Suprapubic skin (tissue), 4 donors: ENCODE data around the gene RBKS. TPM values are rescaled to one million over a fixed set of nuclear protein-coding genes. Genes with fewer than 3 reads are reported as not detected.

Source experiments
- DNase-seq, 2 donors: peaks; one replicate each; pipeline ENCODE4 v3.0.0-alpha.2; 2019; ENCODE audit warnings: low spot score in 2 of 2
- H3K27ac ChIP-seq: fragments of 200-600 bp; sonication (generic); one replicate; pipeline ENCODE4 v1.5.1; 2019
- H3K27me3 ChIP-seq: fragments of 200-600 bp; sonication (generic); one replicate; pipeline ENCODE4 v1.5.1; 2019
- H3K36me3 ChIP-seq: fragments of 200-600 bp; sonication (generic); one replicate; pipeline ENCODE4 v1.5.1; 2019
- H3K4me1 ChIP-seq: fragments of 200-600 bp; sonication (generic); one replicate; pipeline ENCODE4 v1.5.1; 2019
- H3K4me3 ChIP-seq: fragments of 200-600 bp; sonication (generic); one replicate; pipeline ENCODE4 v1.5.1; 2019; ENCODE audit warnings: mild to moderate bottlenecking
- H3K9me3 ChIP-seq: fragments of 200-600 bp; sonication (generic); one replicate; pipeline ENCODE4 v1.5.1; 2019
- EP300 ChIP-seq: sonication (generic); formaldehyde crosslinking; IDR thresholded peaks from one replicate; pipeline ENCODE4 v1.6.1; 2017; ENCODE audit warnings: antibody characterized with exemption
- POLR2A ChIP-seq, 2 donors: fragments of 450-650 bp; IDR thresholded peaks; one replicate each; pipeline ENCODE4 v1.6.1; 2017; ENCODE audit warnings: antibody characterized with exemption in 2 of 2, mild to moderate bottlenecking in 2 of 2, moderate library complexity in 2 of 2
- POLR2AphosphoS5 ChIP-seq, 3 donors: sonication (generic); formaldehyde crosslinking; IDR thresholded peaks; one replicate each; pipeline ENCODE4 v1.6.1; 2017; ENCODE audit warnings: antibody characterized with exemption in 3 of 3
- WGBS: methylation state at CpG from one replicate; pipeline ENCODE4 v1.1.5; 2018; 5-methylcytosine and 5-hydroxymethylcytosine counted together
- total RNA-seq, 4 donors: library from RNA; depleted of rRNA; stranded (reverse); fragments of >200 nt; gene quantifications; one replicate each; pipeline ENCODE4 v1.1.0, GENCODE V29; 2016
- TF ChIP-seq, protein P1 (sequence below), 2 donors: fragments of 200-600 bp in 1 of 2; fragments of 450-650 bp in 1 of 2; sonication (generic) in 1 of 2; IDR thresholded peaks; one replicate each; pipeline ENCODE4 v1.5.1; 2016 to 2019; ENCODE audit warnings: antibody characterized with exemption in 2 of 2, mild to moderate bottlenecking in 1 of 2, moderate library complexity in 1 of 2

The RBKS gene
- total RNA-seq, 4 donors from 2014 or later = 1.0 to 2.2 (median 1.5) TPM

DNA sequence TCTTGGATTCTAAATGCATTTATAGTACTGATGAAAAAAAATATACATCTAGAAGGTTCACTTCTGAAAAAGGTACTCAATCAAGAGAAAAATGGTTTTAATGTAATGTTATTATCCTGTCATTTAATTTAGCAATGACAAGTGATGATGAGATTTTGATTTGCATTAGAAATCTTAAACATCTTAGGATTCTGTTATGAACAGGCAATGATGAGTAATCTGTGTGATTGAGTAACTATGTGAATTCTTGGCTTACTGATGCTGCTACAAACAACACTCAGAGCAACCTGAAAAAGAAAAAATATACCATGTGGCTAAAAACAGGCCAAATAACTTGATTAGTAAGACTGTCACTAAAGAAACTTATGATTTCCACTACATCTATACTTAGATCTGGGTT lies 30.1 kb downstream of the RBKS start:
- no peak overlapping the region for H3K27ac ChIP-seq
- no peak overlapping the region for H3K4me3 ChIP-seq
- DNase-seq = no peak
- no peaks in the 10 kb centered on the region for H3K4me1 ChIP-seq
- no peaks in the 10 kb centered on the region for H3K9me3 ChIP-seq
- no peaks in the 10 kb centered on the region for H3K27me3 ChIP-seq
- TF ChIP-seq, protein P1, sequence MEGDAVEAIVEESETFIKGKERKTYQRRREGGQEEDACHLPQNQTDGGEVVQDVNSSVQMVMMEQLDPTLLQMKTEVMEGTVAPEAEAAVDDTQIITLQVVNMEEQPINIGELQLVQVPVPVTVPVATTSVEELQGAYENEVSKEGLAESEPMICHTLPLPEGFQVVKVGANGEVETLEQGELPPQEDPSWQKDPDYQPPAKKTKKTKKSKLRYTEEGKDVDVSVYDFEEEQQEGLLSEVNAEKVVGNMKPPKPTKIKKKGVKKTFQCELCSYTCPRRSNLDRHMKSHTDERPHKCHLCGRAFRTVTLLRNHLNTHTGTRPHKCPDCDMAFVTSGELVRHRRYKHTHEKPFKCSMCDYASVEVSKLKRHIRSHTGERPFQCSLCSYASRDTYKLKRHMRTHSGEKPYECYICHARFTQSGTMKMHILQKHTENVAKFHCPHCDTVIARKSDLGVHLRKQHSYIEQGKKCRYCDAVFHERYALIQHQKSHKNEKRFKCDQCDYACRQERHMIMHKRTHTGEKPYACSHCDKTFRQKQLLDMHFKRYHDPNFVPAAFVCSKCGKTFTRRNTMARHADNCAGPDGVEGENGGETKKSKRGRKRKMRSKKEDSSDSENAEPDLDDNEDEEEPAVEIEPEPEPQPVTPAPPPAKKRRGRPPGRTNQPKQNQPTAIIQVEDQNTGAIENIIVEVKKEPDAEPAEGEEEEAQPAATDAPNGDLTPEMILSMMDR (IDR thresholded peaks at IDR 0.05) = no peak
- TF ChIP-seq POLR2AphosphoS5 (IDR thresholded peaks at IDR 0.05) (no peak), EP300 (no peak), POLR2A (IDR thresholded peaks at IDR 0.05) (no peak)
- H3K36me3 ChIP-seq = no peaks in the 10 kb centered on the region

DNA sequence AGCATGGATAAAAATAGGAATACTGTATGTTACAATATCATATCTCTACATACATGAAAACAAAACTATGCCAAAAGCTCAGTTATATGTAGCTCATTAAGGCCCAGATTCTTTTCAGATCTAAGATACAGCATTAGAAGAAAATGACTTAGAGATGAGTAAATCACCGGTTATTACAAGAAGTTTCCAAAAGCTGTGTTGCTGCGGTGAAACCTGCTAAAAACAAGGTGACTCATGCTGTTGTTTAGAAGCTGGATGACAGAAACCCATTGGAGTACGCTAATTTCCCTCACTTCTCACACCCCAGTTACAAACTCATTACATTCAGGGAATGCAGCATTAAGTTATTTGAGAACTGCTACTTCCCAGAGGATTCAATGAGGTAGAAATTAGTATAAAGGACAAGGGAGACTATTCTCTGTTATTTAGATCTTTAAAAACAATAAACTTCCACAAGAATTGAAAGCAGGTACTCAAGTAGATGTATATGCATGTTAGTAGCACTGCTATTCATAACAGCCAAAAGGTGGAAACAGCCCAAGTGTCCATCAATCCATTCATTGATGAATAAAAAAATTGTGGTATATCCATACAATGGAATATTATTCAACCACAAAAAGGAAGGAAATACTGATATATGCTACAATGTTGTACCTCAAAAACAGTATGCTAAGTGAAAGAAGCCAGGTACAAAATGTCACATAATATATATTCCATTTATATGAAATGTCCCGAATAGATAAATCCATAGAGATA lies 32.6 kb downstream of the RBKS start:
- 75% methylated on average over 4 of the region's 4 CpGs for WGBS
- H3K36me3 ChIP-seq = no peaks in the 10 kb centered on the region
- no peak overlapping the region for H3K27ac ChIP-seq
- DNase-seq = no peak
- H3K4me1 ChIP-seq = no peaks in the 10 kb centered on the region
- H3K4me3 ChIP-seq = no peak overlapping the region
- no peaks in the 10 kb centered on the region for H3K9me3 ChIP-seq
- TF ChIP-seq EP300 (no peak), POLR2A (IDR thresholded peaks at IDR 0.05) (no peak)
- H3K27me3 ChIP-seq = no peaks in the 10 kb centered on the region

DNA sequence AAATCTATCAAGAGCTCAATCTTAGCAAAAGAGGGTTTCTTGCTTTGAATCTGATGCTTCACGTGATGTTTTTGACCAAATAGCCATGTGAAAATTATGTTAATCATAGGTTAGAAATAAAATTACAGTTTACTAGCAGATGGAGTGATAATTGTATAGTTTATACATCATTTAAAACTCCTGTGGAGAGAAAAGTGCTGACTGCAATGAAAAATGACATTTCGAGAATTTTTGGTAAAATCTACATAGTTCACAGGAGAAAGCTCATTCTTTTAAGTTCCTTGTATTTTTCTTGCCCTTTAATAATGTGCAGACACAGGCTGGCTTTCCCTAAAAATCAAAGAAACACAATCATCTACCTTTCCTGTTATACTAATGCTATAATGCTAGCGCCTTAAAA lies 33.2 kb downstream of the RBKS start:
- H3K27me3 ChIP-seq = no peaks in the 10 kb centered on the region

DNA sequence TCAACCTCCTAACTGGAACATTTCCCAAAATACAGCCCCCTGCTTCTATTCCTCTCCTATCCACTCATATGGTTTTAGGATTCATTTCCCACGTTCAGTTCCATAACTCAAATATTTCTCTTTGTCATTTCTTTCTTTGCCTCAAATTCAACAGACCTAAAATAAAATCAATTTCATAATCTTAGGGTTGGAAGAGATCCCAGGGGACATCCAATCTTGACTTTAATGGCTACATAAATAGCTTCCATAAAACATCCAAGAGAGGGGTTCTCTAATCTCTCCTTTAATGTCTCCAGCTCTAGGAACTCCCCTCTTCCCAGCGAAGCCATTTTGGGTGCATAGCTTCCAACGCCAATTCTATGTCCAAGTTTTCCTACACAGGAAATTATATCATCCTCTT lies 33.8 kb downstream of the RBKS start:
- Histone ChIP-seq H3K27ac (no peak overlapping the region), H3K4me1 (no peaks in the 10 kb centered on the region), H3K27me3 (no peaks in the 10 kb centered on the region), H3K9me3 (no peaks in the 10 kb centered on the region), H3K36me3 (no peaks in the 10 kb centered on the region), H3K4me3 (no peak overlapping the region)
- no peak for DNase-seq
- WGBS = 37% methylated on average over 3 of the region's 3 CpGs
- TF ChIP-seq, protein P1 (IDR thresholded peaks at IDR 0.05) = no peak
- TF ChIP-seq POLR2A (IDR thresholded peaks at IDR 0.05) = no peak
- TF ChIP-seq POLR2AphosphoS5 (IDR thresholded peaks at IDR 0.05) = no peak
- no peak for TF ChIP-seq EP300

More for the DNA sequence above, 33.2 kb downstream of the RBKS start:
- Histone ChIP-seq H3K27ac (no peak overlapping the region), H3K4me3 (no peak overlapping the region), H3K4me1 (no peaks in the 10 kb centered on the region), H3K9me3 (no peaks in the 10 kb centered on the region), H3K36me3 (no peaks in the 10 kb centered on the region)
- no peak for DNase-seq
- TF ChIP-seq, protein P1 (IDR thresholded peaks at IDR 0.05) = no peak
- TF ChIP-seq POLR2AphosphoS5 (IDR thresholded peaks at IDR 0.05) (no peak), POLR2A (IDR thresholded peaks at IDR 0.05) (no peak), EP300 (no peak)
- 62% methylated on average over 3 of the region's 3 CpGs for WGBS

DNA sequence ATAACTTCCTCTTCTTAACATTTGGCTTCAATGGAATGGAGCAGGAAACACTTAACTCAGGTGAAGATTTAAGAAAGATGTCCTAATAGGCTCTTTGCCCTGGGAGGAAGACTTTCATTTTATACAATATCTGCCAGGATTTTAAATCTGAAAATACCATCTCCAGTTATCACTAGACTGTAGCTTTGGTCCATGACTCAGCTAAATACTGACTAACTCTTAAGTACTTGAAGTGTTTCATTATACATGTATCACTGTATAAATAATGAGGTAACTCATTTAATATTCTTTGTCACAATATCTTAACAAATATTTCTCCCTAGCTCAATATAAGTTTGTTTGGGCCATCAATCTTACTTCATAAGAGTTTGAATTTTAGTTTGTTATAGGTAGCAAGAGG lies 34.7 kb downstream of the RBKS start:
- no peak for DNase-seq
- H3K27ac ChIP-seq = no peak overlapping the region
- H3K4me1 ChIP-seq = no peaks in the 10 kb centered on the region
- H3K4me3 ChIP-seq = no peak overlapping the region
- H3K9me3 ChIP-seq = no peaks in the 10 kb centered on the region
- H3K27me3 ChIP-seq = no peaks in the 10 kb centered on the region
- no peaks in the 10 kb centered on the region for H3K36me3 ChIP-seq
- TF ChIP-seq, protein P1 (IDR thresholded peaks at IDR 0.05) = no peak
- no peak for TF ChIP-seq POLR2A (IDR thresholded peaks at IDR 0.05)
- TF ChIP-seq EP300 = no peak
- no peak for TF ChIP-seq POLR2AphosphoS5 (IDR thresholded peaks at IDR 0.05)
